ENCODE results near the gene DUSP15.

DUSP15 gene

GRCh38 chr20:31901615-31902014, 31.3 kb upstream of the DUSP15 start:
- ChIA-PET POLR2A (no interaction called here), CTCF (interaction anchor here (0.5 kb wide), 1 partner anchor 22 kb away, joined by 7 read pairs; no protein-coding TSS in a partner anchor)
- no peak for DNase-seq (ENCODE audit: extremely low spot score)
- TF ChIP-seq ELF4 (IDR thresholded peaks at IDR 0.05) (no peak), PKNOX1 (IDR thresholded peaks at IDR 0.05) (no peak), FOXM1 (IDR thresholded peaks at IDR 0.05; ENCODE audit: borderline replicate concordance) (no peak), SUZ12 (IDR thresholded peaks at IDR 0.05) (no peak), SP1 (IDR thresholded peaks at IDR 0.05) (no peak), CTBP1 (IDR thresholded peaks at IDR 0.05; ENCODE audit: borderline replicate concordance) (no peak), LEF1 (IDR thresholded peaks at IDR 0.05; ENCODE audit: borderline replicate concordance) (no peak), NFRKB (IDR thresholded peaks at IDR 0.05) (no peak), HDGF (IDR thresholded peaks at IDR 0.05; ENCODE audit: borderline replicate concordance) (no peak), ZNF384 (IDR thresholded peaks at IDR 0.05) (no peak), FOXA1 (IDR thresholded peaks at IDR 0.05) (no peak), TARDBP (IDR thresholded peaks at IDR 0.05) (no peak), L3MBTL2 (conservative IDR thresholded peaks at IDR 0.05) (no peak), ARNT (IDR thresholded peaks at IDR 0.05) (no peak), FOXK2 (IDR thresholded peaks at IDR 0.05) (no peak)

DNA sequence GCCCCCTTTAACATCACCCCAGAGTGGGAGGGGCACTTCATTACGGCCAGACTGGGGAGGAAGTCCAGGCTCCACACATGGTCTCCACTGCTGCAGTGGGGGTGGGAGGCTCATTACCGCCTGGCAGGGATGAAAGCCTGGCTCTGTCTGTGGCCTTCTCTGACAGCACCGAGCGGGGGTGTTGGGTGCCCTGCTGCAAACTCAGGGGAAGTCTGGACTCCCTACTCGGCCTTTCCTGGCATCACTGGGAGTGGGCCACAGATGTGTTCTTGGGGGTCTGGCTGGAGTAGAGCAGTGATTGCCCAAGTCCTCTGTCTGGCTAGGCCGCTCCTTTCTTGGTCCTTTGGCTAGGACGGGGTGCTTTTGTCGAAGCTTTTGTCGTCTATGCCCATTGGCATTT, 27.2 kb upstream of the DUSP15 start:
- ChIA-PET POLR2A (no interaction called here), CTCF (no interaction called here)
- no peak for DNase-seq (ENCODE audit: extremely low spot score)
- TF ChIP-seq ARNT (IDR thresholded peaks at IDR 0.05) = no peak
- no peak for TF ChIP-seq PKNOX1 (IDR thresholded peaks at IDR 0.05)
- no peak for TF ChIP-seq FOXA1 (IDR thresholded peaks at IDR 0.05)
- no peak for TF ChIP-seq FOXM1 (IDR thresholded peaks at IDR 0.05; ENCODE audit: borderline replicate concordance)
- TF ChIP-seq ZNF384 (IDR thresholded peaks at IDR 0.05) = no peak
- TF ChIP-seq L3MBTL2 (conservative IDR thresholded peaks at IDR 0.05) = no peak
- TF ChIP-seq BHLHE40 (IDR thresholded peaks at IDR 0.05; ENCODE audit: borderline replicate concordance) = no peak
- no peak for TF ChIP-seq SP1 (IDR thresholded peaks at IDR 0.05)

DNA sequence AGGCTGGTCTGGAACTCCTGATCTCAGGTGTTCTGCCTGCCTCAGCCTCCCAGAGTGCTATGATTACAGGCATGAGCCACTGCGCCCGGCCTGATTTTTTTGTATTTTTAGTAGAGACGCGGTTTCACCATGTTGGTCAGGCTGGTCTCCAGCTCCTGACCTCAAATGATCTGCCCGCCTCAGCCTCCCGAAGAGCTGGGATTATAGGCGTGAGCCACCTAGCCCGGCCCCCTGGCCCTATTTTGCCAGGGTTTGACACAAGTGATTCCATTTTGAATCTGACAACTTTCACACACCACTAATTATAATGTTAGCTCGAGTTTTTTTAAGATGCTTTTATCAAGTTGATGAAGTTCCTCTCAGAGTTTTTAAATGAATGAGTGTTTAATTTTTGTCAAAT, 25.7 kb upstream of the DUSP15 start:
- no peak for DNase-seq (ENCODE audit: extremely low spot score)
- TF ChIP-seq FOXK2 (IDR thresholded peaks at IDR 0.05) (no peak), BHLHE40 (IDR thresholded peaks at IDR 0.05; ENCODE audit: borderline replicate concordance) (no peak), PKNOX1 (IDR thresholded peaks at IDR 0.05) (no peak), FOXA1 (IDR thresholded peaks at IDR 0.05) (no peak), FOXM1 (IDR thresholded peaks at IDR 0.05; ENCODE audit: borderline replicate concordance) (no peak), HDGF (IDR thresholded peaks at IDR 0.05; ENCODE audit: borderline replicate concordance) (no peak), SP1 (IDR thresholded peaks at IDR 0.05) (no peak)
- CTCF ChIA-PET = no interaction called here
- POLR2A ChIA-PET = interaction anchor here (2.5 kb wide), 1 partner anchor 16 kb away, joined by 20 read pairs; no protein-coding TSS in a partner anchor

- DNase-seq (ENCODE audit: extremely low spot score) = peak; percentile 75
- POLR2A ChIA-PET = interaction anchor here (0.9 to 2.5 kb wide), 3 partner anchors 13 to 35 kb away, joined by 3 to 20 read pairs (median 3); no protein-coding TSS in a partner anchor
- CTCF ChIA-PET = no interaction called here
- TF ChIP-seq SP1 (IDR thresholded peaks at IDR 0.05) (no peak), ARNT (IDR thresholded peaks at IDR 0.05) (no peak), L3MBTL2 (conservative IDR thresholded peaks at IDR 0.05) (no peak), BHLHE40 (IDR thresholded peaks at IDR 0.05; ENCODE audit: borderline replicate concordance) (no peak), LEF1 (IDR thresholded peaks at IDR 0.05; ENCODE audit: borderline replicate concordance) (no peak), PKNOX1 (IDR thresholded peaks at IDR 0.05) (no peak), SUZ12 (IDR thresholded peaks at IDR 0.05) (no peak), CTBP1 (IDR thresholded peaks at IDR 0.05; ENCODE audit: borderline replicate concordance) (no peak), NFRKB (IDR thresholded peaks at IDR 0.05) (no peak), FOXA1 (IDR thresholded peaks at IDR 0.05) (no peak), HDGF (IDR thresholded peaks at IDR 0.05; ENCODE audit: borderline replicate concordance) (no peak), ELF4 (IDR thresholded peaks at IDR 0.05) (no peak)
Observed at GRCh38 chr20:31894980-31895675, 24.8 kb upstream of the DUSP15 start.

GRCh38 chr20:31890646-31891045, 20.3 kb upstream of the DUSP15 start:
- TF ChIP-seq FOXK2 (IDR thresholded peaks at IDR 0.05) = no peak
- TF ChIP-seq ZNF384 (IDR thresholded peaks at IDR 0.05) = no peak
- TF ChIP-seq NFRKB (IDR thresholded peaks at IDR 0.05) = no peak
- no peak for TF ChIP-seq BHLHE40 (IDR thresholded peaks at IDR 0.05; ENCODE audit: borderline replicate concordance)
- no peak for TF ChIP-seq FOXM1 (IDR thresholded peaks at IDR 0.05; ENCODE audit: borderline replicate concordance)
- TF ChIP-seq SP1 (IDR thresholded peaks at IDR 0.05) = no peak
- TF ChIP-seq SUZ12 (IDR thresholded peaks at IDR 0.05) = no peak
- no peak for TF ChIP-seq ELF4 (IDR thresholded peaks at IDR 0.05)
- TF ChIP-seq ARNT (IDR thresholded peaks at IDR 0.05) = no peak
- ChIA-PET POLR2A (interaction anchor here (3.7 kb wide), 1 partner anchor 10 kb away, joined by 13 read pairs; no protein-coding TSS in a partner anchor), CTCF (no interaction called here)
- no peak for DNase-seq (ENCODE audit: extremely low spot score)

GRCh38 chr20:31883829-31884228, 13.5 kb upstream of the DUSP15 start:
- POLR2A ChIA-PET = no interaction called here
- TF ChIP-seq SUZ12 (IDR thresholded peaks at IDR 0.05) (no peak), TARDBP (IDR thresholded peaks at IDR 0.05) (no peak), FOXA1 (IDR thresholded peaks at IDR 0.05) (no peak), NFRKB (IDR thresholded peaks at IDR 0.05) (no peak), BHLHE40 (IDR thresholded peaks at IDR 0.05; ENCODE audit: borderline replicate concordance) (no peak), HDGF (IDR thresholded peaks at IDR 0.05; ENCODE audit: borderline replicate concordance) (no peak), ZNF384 (IDR thresholded peaks at IDR 0.05) (no peak), SP1 (IDR thresholded peaks at IDR 0.05) (no peak), LEF1 (IDR thresholded peaks at IDR 0.05; ENCODE audit: borderline replicate concordance) (no peak), CTBP1 (IDR thresholded peaks at IDR 0.05; ENCODE audit: borderline replicate concordance) (no peak), ELF4 (IDR thresholded peaks at IDR 0.05) (no peak), FOXK2 (IDR thresholded peaks at IDR 0.05) (no peak), ARNT (IDR thresholded peaks at IDR 0.05) (no peak), PKNOX1 (IDR thresholded peaks at IDR 0.05) (no peak), L3MBTL2 (conservative IDR thresholded peaks at IDR 0.05) (no peak), FOXM1 (IDR thresholded peaks at IDR 0.05; ENCODE audit: borderline replicate concordance) (no peak)
- no peak for DNase-seq (ENCODE audit: extremely low spot score)
- CTCF ChIA-PET = no interaction called here

All from HEK293T (cell line).